Heart right ventricle (tissue), 16 donors: ENCODE results near the gene PUSL1. TPM values are rescaled to one million over a fixed set of nuclear protein-coding genes. Genes with fewer than 3 reads are reported as not detected.

Experiments used
- ATAC-seq, 8 donors: fragments of 200-7000 bp; cut with Tn5 transposase; one replicate each; pipeline ENCODE4 v1.9.1; 2020; ENCODE audit warnings: mild to moderate bottlenecking in 8 of 8, moderate library complexity in 8 of 8, moderate number of reproducible peaks in 1 of 8
- DNase-seq, 2 donors: peaks; one replicate each; pipeline ENCODE4 v3.0.0-alpha.2; 2020
- H3K27ac ChIP-seq, 10 donors: fragments of 200-600 bp; sonication (generic) in 2 of 10; one replicate each; pipeline versions ENCODE4 v1.5.0 to v1.8.0; 2020 to 2022; ENCODE audit warnings: mild to moderate bottlenecking in 3 of 10
- H3K27me3 ChIP-seq, 7 donors: fragments of 200-600 bp; one replicate each; pipeline ENCODE4 v1.8.0; 2021 to 2022; ENCODE audit warnings: mild to moderate bottlenecking in 2 of 7
- H3K36me3 ChIP-seq, 9 donors: fragments of 200-600 bp; sonication (generic) in 1 of 9; one replicate each; pipeline versions ENCODE4 v1.5.0 to v1.8.0; 2020 to 2022; ENCODE audit warnings: mild to moderate bottlenecking in 2 of 9
- H3K4me1 ChIP-seq, 9 donors: fragments of 200-600 bp; sonication (generic) in 1 of 9; one replicate each; pipeline versions ENCODE4 v1.5.0 to v1.8.0; 2020 to 2022; ENCODE audit warnings: mild to moderate bottlenecking in 4 of 9
- H3K4me3 ChIP-seq, 10 donors: fragments of 200-600 bp; sonication (generic) in 2 of 10; one replicate each; pipeline versions ENCODE4 v1.5.0 to v1.8.0; 2020 to 2022; ENCODE audit warnings: mild to moderate bottlenecking in 7 of 10, moderate library complexity in 2 of 10
- H3K9me3 ChIP-seq, 11 donors: fragments of 200-600 bp in 10 of 11; sonication (generic) in 2 of 11; one replicate each; pipeline versions ENCODE4 v1.5.0 to v1.8.0; 2013 to 2022; ENCODE audit warnings: mild to moderate bottlenecking in 2 of 11, control low read depth in 1 of 11, moderate library complexity in 1 of 11
- CTCF ChIP-seq, 9 donors: fragments of 200-600 bp; sonication (generic) in 2 of 9; IDR thresholded peaks; one replicate each; pipeline versions ENCODE4 v1.5.0 to v1.8.0; 2021 to 2022; ENCODE audit warnings: antibody characterized with exemption in 9 of 9, mild to moderate bottlenecking in 5 of 9, moderate library complexity in 1 of 9
- WGBS, 2 donors: extraction: QIAGEN DNeasy Blood & Tissue Kit; methylation state at CpG; one replicate each; pipeline ENCODE4 v1.1.7; 2013; ENCODE audit warnings: inconsistent platforms in 1 of 2; 5-methylcytosine and 5-hydroxymethylcytosine counted together
- intact Hi-C, 10 donors: fragments of 100-400 bp; cut with DNase I; formaldehyde crosslinking; loops; one replicate each; pipeline versions ENCODE4 v1.11.1 to v1.14.2; 2022
- polyA plus RNA-seq, 2 donors: library from polyadenylated mRNA; stranded (reverse); fragments of 200-250 nt; gene quantifications; one replicate each; pipeline ENCODE4 v1.2.3, GENCODE V29; 2013
- total RNA-seq, 10 donors: library from RNA; stranded (reverse); fragmentation: NEBNext Ultra II Directional in 3 of 10; extraction: Animal tissue kit (Norgen Biotek cat#: 25700) in 3 of 10; gene quantifications; one replicate each; pipeline versions ENCODE4 v1.2.1 to v1.2.4, GENCODE V29; 2021 to 2023
- donor health status: Arrhythmogenic right ventricular cardiomyopathy.
- donor health status: ischemic (EF 13 %, LVEDD 7.1; RV severe dilation, severe dysfunction).
- donor health status: healthy with polysubstance abuse.
- donor health status: DM: no; HTN: yes; CAD: no.
- donor health status: DM: no; HTN: no; CAD: no.
- donor health status: ischemic (EF 25% LVEDD 6.9; RV normal size, moderate dysfunction).
- donor health status: ischemic (EF 25% LVEDD 5.7; RV mildly dilated, moderate dysfunction).
- donor health status: healthy.
- donor health status: DM: yes; HTN: yes; CAD: no.
- donor health status: Ischemic cardiomyopathy.
- donor health status: ischemic (EF 35%, LVEDD 5.7; RV mildly dilated, moderate dysfunction).
- donor health status: nonischemic (EF 11% LVEDD 7.7; RV severe dilation, severe dysfunction).
- donor health status: DM: yes; HTN: yes; CAD: no.
- donor health status: PGD.
- donor health status: ischemic (EF 29% LVEDD 5.4; RV normal size, mild dysfunction).
- donor health status: nonischemic (EF 23%, LVEDD 6.1; RV moderate dilation, normal function).

Gene PUSL1
- total and polyA plus RNA-seq, 12 donors: 5.6 to 17.8 (median 9.1) TPM

GRCh38 chr1:1306070-1306660, 2.2 kb upstream of the PUSL1 start:
- H3K36me3 ChIP-seq: peaks cover 0 to 16% (median 4%) of the 10 kb centered on the region in 9 donors
- DNase-seq (no peak), ATAC-seq (no peak)
- H3K27me3 ChIP-seq: no peaks in the 10 kb centered on the region
- TF ChIP-seq CTCF (IDR thresholded peaks at IDR 0.05): peak in 2 of 9 donors; percentile 5 to 6
- H3K27ac ChIP-seq: peak overlapping the region in 9 of 10 donors; percentile 63 to 100 (median 82)
- peak overlapping the region in 9 of 10 donors; percentile 75 to 99 (median 83) for H3K4me3 ChIP-seq
- H3K4me1 ChIP-seq: peaks cover 27 to 54% (median 50%) of the 10 kb centered on the region in 9 donors
- 26 to 50% methylated on average over 11 of the region's 11 CpGs for WGBS, 2 donors
- H3K9me3 ChIP-seq: no peaks in the 10 kb centered on the region
- intact Hi-C loops: loop anchor here in 2 of 10 donors (5.0 kb wide), 1 partner anchor 41 kb away; the partner anchor contains the start of gene DVL1 (in 2 of the 2)

GRCh38 chr1:1306661-1307260, 1.6 kb upstream of the PUSL1 start:
- DNase-seq (no peak), ATAC-seq (no peak)
- Histone ChIP-seq H3K36me3 (peaks cover 0 to 22% (median 9%) of the 10 kb centered on the region in 9 donors), H3K4me1 (peaks cover 27 to 54% (median 50%) of the 10 kb centered on the region in 9 donors), H3K9me3 (no peaks in the 10 kb centered on the region), H3K27ac (peak overlapping the region in 8 of 10 donors; percentile 93 to 100 (median 98)), H3K27me3 (no peaks in the 10 kb centered on the region), H3K4me3 (peak overlapping the region; percentile 47 to 99 (median 82))
- intact Hi-C loops: loop anchor here in 2 of 10 donors (5.0 kb wide), 1 partner anchor 41 kb away; the partner anchor contains the start of gene DVL1 (in 2 of the 2)
- no peak for TF ChIP-seq CTCF (IDR thresholded peaks at IDR 0.05)
- 34 to 38% methylated on average over 27 of the region's 27 CpGs for WGBS, 2 donors

- peak in 2 of 8 donors; percentile 0 to 2 for ATAC-seq
Observed at GRCh38 chr1:1307261-1307922, 1.0 kb upstream of the PUSL1 start.

More at GRCh38 chr1:1307261-1307922, 1.0 kb upstream of the PUSL1 start:
- peak overlapping the region; percentile 47 to 99 (median 82) for H3K4me3 ChIP-seq
- peak overlapping the region; percentile 93 to 100 (median 98) for H3K27ac ChIP-seq
- 1% methylated on average over 48 to 83 of the region's 83 CpGs for WGBS, 2 donors
- TF ChIP-seq CTCF (IDR thresholded peaks at IDR 0.05): no peak
- DNase-seq: peak; percentile 48 to 59
- intact Hi-C loops: loop anchor here in 2 of 10 donors (5.0 kb wide), 1 partner anchor 40 kb away; the partner anchor contains the start of gene DVL1 (in 2 of the 2)
- no peaks in the 10 kb centered on the region for H3K27me3 ChIP-seq
- peaks cover 27 to 54% (median 50%) of the 10 kb centered on the region in 9 donors for H3K4me1 ChIP-seq
- peaks cover 0 to 28% (median 12%) of the 10 kb centered on the region in 9 donors for H3K36me3 ChIP-seq
- H3K9me3 ChIP-seq: no peaks in the 10 kb centered on the region
